GM10266 (cell line): ENCODE data around the gene SCN4A.

Experiments used
- DNase-seq: peaks from one replicate; pipeline ENCODE4 v3.0.0; 2012; ENCODE audit errors: extremely low spot score
- TF ChIP-seq, protein P1 (sequence below): IDR thresholded peaks from 2 replicates; pipeline ENCODE4 v1.5.1; 2012; ENCODE audit warnings: mild to moderate bottlenecking, low read depth; ENCODE audit not compliant: control insufficient read depth, insufficient read depth; ENCODE audit errors: missing control alignments

SCN4A gene

DNA sequence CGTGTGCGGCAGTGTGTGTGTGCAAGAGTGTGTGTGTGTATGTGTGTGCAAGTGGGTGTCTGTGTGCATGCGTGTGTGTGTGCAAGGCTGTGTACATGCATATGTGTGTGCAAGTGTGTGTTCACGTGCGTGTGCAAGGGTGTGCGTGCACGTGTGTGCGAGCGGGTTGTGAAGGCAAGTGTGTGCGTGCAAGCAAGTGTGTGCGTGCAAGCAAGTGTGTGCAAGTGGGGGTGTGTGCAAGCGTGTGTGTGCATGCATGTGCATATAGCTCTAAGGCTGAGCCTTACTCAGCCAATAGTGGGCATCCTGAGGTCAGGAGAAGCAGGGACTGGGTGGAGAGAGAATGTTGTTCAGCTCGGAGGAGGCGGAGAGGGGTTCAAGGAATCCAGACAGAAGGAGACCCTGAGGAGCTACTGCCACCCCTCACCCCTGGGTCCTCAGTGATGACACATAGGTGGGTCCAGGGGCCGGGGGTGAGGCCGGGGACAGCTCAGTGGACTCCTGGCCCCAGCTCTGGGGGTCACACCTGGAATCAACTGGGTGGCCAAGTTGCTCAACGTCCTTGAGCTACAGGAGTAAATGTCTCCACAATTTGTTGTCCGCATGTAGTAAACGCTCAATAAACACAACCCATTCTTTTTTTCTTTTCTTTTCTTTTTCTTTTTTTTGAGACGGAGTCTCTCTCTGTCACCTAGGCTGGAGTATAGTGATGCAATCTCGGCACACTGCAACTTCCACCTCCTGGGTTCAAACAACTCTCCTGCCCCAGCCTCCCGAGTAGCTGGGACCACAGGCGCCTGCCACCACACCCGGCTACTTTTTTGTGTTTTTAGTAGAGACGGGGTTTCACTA lies 27.2 kb upstream of the SCN4A start:
- DNase-seq = no peak
- TF ChIP-seq, protein P1, sequence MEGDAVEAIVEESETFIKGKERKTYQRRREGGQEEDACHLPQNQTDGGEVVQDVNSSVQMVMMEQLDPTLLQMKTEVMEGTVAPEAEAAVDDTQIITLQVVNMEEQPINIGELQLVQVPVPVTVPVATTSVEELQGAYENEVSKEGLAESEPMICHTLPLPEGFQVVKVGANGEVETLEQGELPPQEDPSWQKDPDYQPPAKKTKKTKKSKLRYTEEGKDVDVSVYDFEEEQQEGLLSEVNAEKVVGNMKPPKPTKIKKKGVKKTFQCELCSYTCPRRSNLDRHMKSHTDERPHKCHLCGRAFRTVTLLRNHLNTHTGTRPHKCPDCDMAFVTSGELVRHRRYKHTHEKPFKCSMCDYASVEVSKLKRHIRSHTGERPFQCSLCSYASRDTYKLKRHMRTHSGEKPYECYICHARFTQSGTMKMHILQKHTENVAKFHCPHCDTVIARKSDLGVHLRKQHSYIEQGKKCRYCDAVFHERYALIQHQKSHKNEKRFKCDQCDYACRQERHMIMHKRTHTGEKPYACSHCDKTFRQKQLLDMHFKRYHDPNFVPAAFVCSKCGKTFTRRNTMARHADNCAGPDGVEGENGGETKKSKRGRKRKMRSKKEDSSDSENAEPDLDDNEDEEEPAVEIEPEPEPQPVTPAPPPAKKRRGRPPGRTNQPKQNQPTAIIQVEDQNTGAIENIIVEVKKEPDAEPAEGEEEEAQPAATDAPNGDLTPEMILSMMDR = no peak

DNA sequence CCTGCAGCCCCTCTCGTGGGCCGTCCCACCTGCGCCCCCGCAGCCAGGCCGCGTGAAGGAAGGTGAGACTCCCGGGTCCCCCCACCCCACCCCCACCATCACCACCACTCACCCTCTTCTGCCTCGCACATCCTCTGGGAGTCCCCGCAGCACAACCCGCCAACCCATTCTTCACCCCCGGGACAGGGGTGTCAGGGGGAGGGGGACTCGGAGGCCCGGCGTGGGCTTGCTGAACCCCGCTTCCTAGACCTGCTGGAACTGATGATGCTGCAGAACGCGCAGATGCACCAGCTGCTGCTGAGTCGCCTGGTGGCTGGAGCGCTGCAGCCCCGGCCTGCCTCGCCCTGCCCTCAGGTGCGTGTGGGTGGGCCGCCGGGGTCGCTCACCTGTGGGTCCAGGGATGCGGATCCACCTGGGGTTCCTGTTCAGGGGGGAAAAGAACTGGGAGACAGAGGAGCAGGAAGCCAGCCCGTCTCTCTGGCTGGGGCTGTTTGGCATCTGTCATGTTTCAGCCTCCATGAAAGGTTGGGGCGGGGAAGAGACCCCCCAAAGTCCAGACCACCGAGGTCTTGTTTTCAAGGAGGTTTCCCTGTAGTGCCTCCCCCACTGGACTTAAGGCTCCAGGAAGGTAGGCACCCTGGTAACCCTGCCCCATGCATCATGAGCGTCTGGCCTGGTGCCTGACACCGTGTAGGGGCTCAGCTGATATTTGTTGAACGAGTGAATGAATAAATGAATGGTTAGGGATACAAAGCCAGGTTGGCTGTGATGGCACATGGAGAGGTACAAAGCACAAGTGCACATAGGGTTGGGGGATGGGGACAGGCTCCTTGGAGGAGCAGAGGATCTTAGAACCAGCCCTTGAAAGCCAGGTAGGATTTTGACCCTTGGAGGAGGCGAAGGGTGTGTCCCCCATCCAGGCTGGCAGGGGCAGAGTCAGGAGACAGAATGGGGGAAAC lies 26.3 kb upstream of the SCN4A start:
- no peak for DNase-seq

GRCh38 chr17:63998050-63998720 lies 25.5 kb upstream of the SCN4A start, which contains the start of gene PRR29:
PRR29 (plus strand) TSS chr17:63998351; CDS start chr17:63998365, 14 bp downstream.
- TF ChIP-seq, protein P1 = no peak
- peak; percentile 87 for DNase-seq

More for the DNA sequence above, 26.3 kb upstream of the SCN4A start:
- TF ChIP-seq, protein P1 = no peak

DNA sequence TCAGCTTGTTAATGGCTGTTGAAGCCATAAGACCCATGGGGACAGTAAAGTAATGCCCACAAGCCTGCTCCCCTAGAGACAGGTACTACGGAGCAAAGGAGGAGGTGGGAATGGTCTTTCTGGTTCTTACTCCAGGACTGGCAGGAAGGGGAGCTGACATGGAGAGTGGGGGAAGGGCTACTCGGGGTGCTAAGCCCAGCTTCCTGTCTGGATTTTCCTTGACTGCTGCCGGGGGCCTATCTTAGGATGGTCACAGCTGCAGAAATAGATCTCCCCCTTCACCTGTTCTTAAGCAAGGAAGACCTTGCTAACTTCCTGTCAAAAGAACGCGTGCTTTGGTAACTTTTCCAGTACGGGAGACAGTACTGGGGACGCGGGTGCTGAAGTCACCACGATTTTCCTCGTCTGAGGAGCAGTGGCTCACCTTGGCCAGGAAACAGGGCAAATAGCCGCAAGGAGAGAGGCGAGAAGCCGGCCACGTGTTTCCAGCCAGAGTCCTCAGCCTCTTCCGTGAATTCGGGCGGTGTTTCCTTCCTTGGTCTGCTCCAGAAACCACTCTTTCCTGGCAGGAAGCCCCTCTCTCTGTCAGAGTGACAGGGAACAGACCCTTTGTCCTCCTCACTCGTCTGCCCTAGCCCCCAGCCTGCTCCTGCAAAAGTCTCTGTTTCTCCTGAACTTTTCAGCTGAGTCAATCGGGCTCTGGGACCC lies 24.8 kb upstream of the SCN4A start:
- no peak for DNase-seq
- TF ChIP-seq, protein P1 = no peak

GRCh38 chr17:63996430-63997182 lies 23.9 kb upstream of the SCN4A start:
- DNase-seq = no peak
- TF ChIP-seq, protein P1 = no peak

DNA sequence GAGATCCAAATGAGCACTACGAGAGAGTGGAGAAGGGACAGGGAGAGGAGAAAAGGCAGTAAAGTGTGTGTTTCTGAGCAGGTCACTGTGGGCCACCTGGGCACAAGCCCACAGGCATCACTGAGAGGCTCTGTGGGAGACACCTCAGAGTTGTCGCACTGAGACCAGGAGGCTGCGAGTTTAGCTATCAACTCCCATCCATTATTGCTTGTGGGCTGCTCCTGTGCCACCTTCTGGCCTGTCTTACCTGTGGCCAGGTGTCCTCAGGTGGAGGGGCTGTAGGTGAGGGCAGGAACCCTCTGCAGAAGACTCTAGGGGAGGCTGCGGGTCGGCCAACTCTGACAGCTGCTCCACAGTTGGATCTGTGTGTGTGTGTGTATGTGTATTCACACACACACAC lies 22.9 kb upstream of the SCN4A start:
- no peak for DNase-seq
- TF ChIP-seq, protein P1 = no peak
